T-helper 17 cell (primary cell): ENCODE measurements around the gene IGSF3. TPM values are rescaled to one million over a fixed set of nuclear protein-coding genes. Genes with fewer than 3 reads are reported as not detected.

Experiments
- ATAC-seq: fragments of 150-1000 bp; cut with Tn5 transposase; 2 replicates; pipeline ENCODE4 v1.10.0; 2021; ENCODE audit warnings: mild to moderate bottlenecking, moderate library complexity
- DNase-seq, 3 donors: peaks; one replicate each; pipeline versions ENCODE4 v3.0.0 to v3.0.0-alpha.2; 2020 to 2021
- H3K9me3 ChIP-seq: one replicate; pipeline ENCODE4 v1.7.0; 2013; ENCODE audit warnings: low read length, mild to moderate bottlenecking; ENCODE audit not compliant: control insufficient read depth, poor library complexity, severe bottlenecking
- H3K27ac Mint-ChIP-seq: one replicate; pipeline ENCODE4 v1.8.0; 2022; ENCODE audit warnings: mild to moderate bottlenecking, moderate library complexity, mixed read lengths
- H3K27me3 Mint-ChIP-seq: one replicate; pipeline ENCODE4 v1.8.0; 2022; ENCODE audit warnings: mixed read lengths
- H3K36me3 Mint-ChIP-seq: one replicate; pipeline ENCODE4 v1.8.0; 2022; ENCODE audit warnings: low read depth, mixed read lengths
- H3K4me1 Mint-ChIP-seq: one replicate; pipeline ENCODE4 v1.8.0; 2022; ENCODE audit warnings: mild to moderate bottlenecking, mixed read lengths
- H3K4me3 Mint-ChIP-seq: one replicate; pipeline ENCODE4 v1.8.0; 2022; ENCODE audit warnings: mild to moderate bottlenecking, moderate library complexity, mixed read lengths
- total RNA-seq, 4 donors: library from RNA in 2 of 4; stranded (reverse) in 2 of 4; gene quantifications; one replicate each; pipeline ENCODE4 v1.2.3 and lab custom pipeline; 2022 to 2026

Gene IGSF3
- total RNA-seq, 2 donors from 2014 or later, result 0.02 to 0.16 TPM

DNA sequence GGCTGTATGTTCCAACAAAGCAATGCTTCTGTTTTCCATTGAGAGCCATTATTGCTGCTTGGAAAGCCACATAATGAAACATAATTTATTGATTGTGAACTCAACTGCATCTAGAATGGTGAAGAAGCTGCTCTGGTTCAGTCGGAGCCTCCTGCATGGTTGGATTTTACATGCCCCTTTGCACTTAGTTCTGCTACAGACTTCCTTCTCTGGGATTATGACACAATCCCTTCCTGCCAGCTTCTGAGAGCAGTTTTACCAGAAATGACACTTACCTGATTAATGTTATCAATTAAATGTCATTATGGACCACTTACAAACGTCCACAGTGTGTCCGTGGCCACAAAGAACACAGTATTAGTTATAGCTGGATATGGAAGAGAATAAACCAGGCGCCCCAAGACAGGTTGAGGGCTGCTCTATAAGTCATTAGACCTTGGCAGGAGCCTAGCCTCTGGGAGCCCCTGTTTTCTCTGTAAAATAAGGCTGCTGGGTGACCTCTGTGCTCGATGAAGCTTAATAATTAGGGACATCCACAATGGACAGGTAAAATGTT, 89.7 kb downstream of the IGSF3 start:
- H3K4me3 Mint-ChIP-seq, result no peak overlapping the region
- ATAC-seq (no peak), DNase-seq (no peak)
- H3K36me3 Mint-ChIP-seq, result no peaks in the 10 kb centered on the region
- H3K27ac Mint-ChIP-seq, result no peak overlapping the region
- peaks cover 14% of the 10 kb centered on the region for H3K4me1 Mint-ChIP-seq
- peaks cover 17% of the 10 kb centered on the region for H3K27me3 Mint-ChIP-seq
- H3K9me3 ChIP-seq, result no peaks in the 10 kb centered on the region

DNA sequence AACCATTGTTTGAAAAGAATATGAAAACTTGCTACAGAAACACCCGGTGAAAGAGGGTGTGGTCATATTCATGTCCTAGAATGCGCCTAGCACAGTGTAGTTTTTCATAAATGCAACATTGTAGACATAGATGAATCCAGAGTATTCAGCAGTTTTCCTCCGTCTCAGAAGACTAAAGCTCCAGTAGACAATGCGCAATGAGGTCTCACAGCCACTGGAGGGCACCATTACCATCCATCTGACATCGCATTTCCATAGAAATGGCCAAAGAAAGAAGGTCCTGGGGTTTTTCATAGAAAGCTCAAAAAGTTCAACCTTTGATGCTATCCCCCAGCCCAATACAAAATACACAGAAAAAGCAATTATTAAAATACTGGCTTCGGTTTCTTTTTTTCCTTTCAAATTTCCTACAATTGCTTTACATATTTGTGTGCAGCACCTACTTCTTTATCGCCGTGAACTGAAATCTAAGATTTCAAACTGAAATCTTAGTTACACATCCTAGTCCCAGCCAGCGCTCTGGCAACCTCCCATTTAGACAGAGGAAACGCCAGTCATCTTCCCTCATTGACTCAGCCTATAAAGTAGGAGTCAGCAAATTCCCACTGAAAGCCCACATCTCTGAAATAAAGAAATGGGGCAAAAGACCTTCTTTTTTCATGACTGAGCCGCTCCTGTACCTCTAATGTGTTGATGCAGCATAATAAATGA, 92.8 kb downstream of the IGSF3 start:
- Mint-ChIP-seq H3K4me3 (no peak overlapping the region), H3K4me1 (peaks cover 28% of the 10 kb centered on the region), H3K36me3 (no peaks in the 10 kb centered on the region), H3K27me3 (peaks cover 17% of the 10 kb centered on the region), H3K27ac (no peak overlapping the region)
- H3K9me3 ChIP-seq, result no peaks in the 10 kb centered on the region
- DNase-seq (peak in 1 of 3 donors; percentile 40), ATAC-seq (no peak)

DNA sequence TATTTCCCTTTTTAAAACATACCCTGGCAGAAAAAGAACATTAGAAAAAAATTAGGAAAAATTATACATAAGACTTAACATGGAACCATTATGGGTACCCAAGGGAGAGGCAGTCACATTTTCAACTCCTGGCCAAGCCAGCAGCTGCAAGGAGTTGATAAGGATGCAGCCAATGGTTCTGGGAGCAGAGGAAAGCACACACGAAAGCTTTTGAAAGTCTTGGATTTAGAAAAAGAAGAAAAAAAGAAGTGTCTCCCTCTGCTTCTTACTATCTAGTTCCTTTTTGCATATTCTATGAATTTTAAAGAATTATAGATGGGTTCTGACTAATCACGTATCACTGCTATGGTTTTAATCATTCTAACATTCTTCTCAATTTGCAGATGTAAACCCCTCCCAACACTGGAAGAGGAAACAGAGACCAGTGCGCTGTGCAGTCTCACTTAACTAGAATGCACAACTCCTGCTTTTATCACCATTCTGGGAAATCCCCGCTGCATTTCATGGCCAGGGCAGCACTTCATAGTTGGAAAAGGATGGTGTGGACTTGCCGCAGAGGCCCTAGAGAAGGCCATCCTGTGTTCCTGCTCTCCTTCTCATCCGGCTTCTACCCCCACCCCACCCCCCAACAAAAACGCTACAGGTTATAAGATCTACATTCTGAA, 94.0 kb downstream of the IGSF3 start:
- H3K27me3 Mint-ChIP-seq, result peaks cover 17% of the 10 kb centered on the region
- no peak overlapping the region for H3K4me3 Mint-ChIP-seq
- H3K36me3 Mint-ChIP-seq, result no peaks in the 10 kb centered on the region
- H3K4me1 Mint-ChIP-seq, result peaks cover 37% of the 10 kb centered on the region
- peak overlapping the region; percentile 32 for H3K27ac Mint-ChIP-seq
- ATAC-seq (no peak), DNase-seq (no peak)
- no peaks in the 10 kb centered on the region for H3K9me3 ChIP-seq

DNA sequence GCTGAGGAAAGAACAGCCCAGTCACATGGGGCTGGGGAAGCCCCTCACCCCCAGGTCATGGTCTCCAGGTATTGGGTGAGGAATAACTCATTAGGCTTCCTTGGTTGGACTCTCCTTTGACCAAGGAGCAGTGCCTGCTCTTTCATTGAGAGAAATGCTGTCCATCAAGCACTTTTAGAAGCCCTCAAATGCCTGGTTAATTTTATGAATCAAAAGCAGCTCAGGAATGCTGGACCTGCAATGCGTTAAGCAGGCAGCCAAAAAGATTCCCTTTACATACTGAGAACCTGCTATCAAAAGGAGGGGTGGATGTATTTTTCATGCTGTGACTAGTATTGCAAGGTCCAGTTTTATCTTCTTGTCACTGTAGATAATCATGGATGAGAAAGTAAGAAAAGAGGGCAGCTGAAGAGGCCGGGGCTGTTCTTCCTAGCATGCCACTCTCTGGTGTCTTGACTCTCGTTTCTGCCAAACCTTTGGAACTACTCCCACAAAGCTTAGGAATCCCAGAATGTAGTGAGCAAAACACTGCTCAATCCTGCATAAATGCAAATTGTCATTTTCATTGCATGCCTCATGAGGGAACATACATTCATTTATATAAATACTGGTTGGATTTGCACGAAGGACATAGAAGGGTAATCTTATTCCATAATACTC, 94.6 kb downstream of the IGSF3 start:
- H3K4me1 Mint-ChIP-seq, result peaks cover 44% of the 10 kb centered on the region
- no peaks in the 10 kb centered on the region for H3K36me3 Mint-ChIP-seq
- no peak overlapping the region for H3K27ac Mint-ChIP-seq
- DNase-seq (no peak), ATAC-seq (no peak)
- no peaks in the 10 kb centered on the region for H3K9me3 ChIP-seq
- H3K4me3 Mint-ChIP-seq, result no peak overlapping the region
- H3K27me3 Mint-ChIP-seq, result peaks cover 17% of the 10 kb centered on the region

DNA sequence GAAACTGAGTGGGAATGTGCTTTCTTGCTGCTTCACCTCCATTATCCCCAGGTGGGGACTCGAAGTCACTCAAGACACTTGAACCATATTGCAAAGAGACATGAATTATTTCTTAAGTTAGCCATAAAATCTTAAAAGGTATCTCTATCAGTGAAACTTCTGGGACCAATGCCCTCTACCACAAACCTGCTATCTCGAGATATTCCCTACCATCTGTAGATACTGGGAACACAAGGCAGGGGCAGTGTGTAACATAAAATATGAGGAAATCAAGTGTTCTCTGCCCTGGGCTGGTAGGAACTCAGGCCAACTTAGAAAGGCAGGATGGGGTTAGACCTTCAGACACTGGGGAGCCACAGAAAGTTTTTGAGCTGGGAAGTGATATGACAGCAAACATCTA, 95.4 kb downstream of the IGSF3 start:
- Mint-ChIP-seq H3K27ac (peak overlapping the region; percentile 99), H3K4me1 (peaks cover 45% of the 10 kb centered on the region), H3K36me3 (no peaks in the 10 kb centered on the region), H3K27me3 (peaks cover 9% of the 10 kb centered on the region), H3K4me3 (peak overlapping the region; percentile 99)
- no peak for DNase-seq
- H3K9me3 ChIP-seq, result no peaks in the 10 kb centered on the region
- ATAC-seq, result no peak

DNA sequence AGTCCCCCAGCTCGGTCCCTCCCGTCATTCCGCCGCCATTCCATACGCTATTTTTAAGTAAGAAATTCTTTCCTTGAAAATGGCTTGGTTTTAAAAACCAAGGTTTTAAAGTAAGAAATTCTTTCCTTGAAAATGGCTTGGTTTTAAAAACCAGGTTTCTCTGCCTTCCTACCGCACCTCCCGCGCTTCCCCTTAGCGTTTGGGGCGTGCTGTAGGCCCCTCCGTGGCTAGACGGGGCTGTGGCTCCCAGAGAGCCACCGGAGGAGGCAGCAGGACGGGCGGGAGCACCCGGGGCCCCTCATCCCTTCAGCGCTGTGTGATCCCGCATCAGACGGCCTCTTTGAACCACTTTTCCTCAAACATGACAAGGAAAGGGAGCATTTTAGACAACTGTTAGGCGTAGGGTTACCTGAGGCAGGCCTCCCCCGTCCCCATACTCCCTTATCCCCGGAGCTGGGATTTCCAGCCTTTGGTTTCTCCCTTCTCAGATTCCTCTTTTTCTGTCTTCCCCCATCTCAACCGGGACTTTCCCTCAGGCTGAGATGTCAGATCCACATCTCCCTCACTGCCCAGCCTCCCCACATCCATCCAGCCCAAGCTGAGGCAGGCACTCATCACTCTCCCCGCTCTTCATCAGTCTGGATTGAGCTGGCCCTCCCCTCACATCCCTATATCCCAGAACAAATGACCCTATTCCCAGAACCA, 96.2 kb downstream of the IGSF3 start:
- no peaks in the 10 kb centered on the region for H3K9me3 ChIP-seq
- peaks cover 49% of the 10 kb centered on the region for H3K4me1 Mint-ChIP-seq
- DNase-seq, result no peak
- peaks cover 2% of the 10 kb centered on the region for H3K27me3 Mint-ChIP-seq
- H3K4me3 Mint-ChIP-seq, result peak overlapping the region; percentile 99
- H3K36me3 Mint-ChIP-seq, result no peaks in the 10 kb centered on the region
- H3K27ac Mint-ChIP-seq, result peak overlapping the region; percentile 99
- ATAC-seq, result no peak

DNA sequence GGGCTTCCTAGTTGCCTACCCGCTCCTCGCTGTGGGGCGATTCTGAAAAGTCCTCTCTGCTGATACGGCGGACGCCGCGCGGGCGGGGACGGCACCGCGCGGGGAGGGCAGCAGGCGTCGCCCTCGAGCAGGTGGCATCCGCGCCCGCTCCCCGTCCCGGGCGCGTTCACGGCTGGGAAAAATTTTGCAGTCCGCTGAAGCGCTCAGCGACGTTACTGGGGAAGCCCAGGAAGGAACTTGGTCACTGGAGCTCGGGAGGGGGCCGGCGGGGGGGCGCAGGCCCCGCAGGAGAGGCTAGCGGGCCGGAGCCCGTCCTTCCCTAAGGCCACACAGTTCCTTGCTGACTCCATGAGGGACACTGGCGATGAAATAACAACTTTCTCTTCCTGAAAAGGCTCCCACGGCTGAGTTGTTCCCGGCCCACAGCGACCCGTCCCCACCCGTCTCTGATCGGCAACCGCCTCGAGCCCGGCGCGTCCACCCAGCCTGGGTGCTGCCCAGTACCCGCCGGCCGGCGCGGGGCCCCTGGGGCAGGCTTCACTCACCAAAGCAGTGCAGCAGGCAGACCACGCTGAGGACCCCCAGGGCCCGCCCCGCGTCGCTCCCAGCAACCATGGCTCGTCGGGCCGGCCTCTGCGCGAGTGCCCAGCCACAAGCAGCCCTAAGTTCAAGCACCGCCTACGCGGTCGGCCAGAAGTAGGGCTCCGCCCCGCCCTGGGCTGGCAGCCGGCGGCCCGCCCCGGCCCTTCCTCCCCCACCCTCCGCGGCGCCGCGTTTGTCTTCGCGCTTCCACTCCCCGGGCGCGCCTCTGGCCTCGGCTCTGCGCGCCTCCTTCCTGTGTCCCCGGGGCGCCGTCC, 96.9 kb downstream of the IGSF3 start, which contains the start of gene CD58:
Gene CD58, minus strand, starts transcription at position 669 of the 857 bp plus-strand sequence. Its CDS starts 54 bp downstream, at position 615.
- peak; percentile 71 to 78 (median 78) for DNase-seq
- peak within 1 kb of the TSS; percentile 99 for H3K27ac Mint-ChIP-seq
- no peaks in the 10 kb centered on the region for H3K36me3 Mint-ChIP-seq
- H3K9me3 ChIP-seq, result no peaks in the 10 kb centered on the region
- H3K4me3 Mint-ChIP-seq, result peak within 1 kb of the TSS; percentile 99
- H3K27me3 Mint-ChIP-seq, result no peaks in the 10 kb centered on the region
- peak; percentile 82 for ATAC-seq
- peaks cover 54% of the 10 kb centered on the region for H3K4me1 Mint-ChIP-seq

DNA sequence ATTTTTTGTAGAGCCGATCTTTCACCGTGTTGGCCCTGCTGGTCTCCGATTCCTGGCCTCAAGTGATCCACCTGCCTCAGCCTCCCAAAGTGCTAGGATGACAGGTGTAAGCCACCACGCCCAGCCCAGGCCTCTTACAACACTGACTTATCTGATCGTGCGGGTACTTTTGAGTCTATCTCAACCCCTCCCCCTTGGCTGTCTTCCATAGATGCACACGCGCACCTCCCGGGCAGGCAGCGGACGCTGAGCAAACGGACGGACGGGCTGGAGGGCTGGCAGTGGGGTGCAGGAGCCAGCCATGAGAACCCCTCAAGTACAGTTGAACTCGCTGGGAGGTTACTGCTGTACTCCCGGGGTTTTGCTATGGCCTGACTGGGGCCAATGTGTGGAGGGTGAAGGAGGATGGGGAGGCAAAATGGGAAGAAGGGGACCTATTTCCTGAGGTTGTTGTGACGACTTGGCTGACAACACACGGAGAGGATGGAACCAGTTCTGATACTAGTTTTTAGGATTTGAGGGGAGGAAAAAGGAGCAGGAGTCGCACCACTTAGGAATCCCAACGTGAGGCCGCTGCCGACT, 97.7 kb downstream of the IGSF3 start:
- H3K27ac Mint-ChIP-seq, result peak overlapping the region; percentile 99
- DNase-seq (peak; percentile 39 to 50 (median 41)), ATAC-seq (peak; percentile 61)

DNA sequence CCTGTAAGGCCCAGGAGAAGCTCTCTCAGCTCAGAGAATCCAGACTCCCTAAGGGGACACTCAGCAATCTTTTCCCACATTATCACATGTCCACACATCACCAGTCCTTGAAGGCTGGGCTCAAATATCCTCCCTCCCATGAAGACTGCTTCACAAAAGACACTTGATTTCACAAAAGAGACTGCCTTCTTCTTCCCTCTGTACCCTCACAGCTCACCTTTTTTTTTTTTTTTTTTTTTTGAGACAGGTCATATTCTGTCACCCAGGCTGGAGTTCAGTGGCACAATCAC, 98.2 kb downstream of the IGSF3 start:
- peak overlapping the region; percentile 99 for H3K27ac Mint-ChIP-seq
- peaks cover 5% of the 10 kb centered on the region for H3K36me3 Mint-ChIP-seq
- no peaks in the 10 kb centered on the region for H3K27me3 Mint-ChIP-seq
- peaks cover 54% of the 10 kb centered on the region for H3K4me1 Mint-ChIP-seq
- peak overlapping the region; percentile 99 for H3K4me3 Mint-ChIP-seq
- H3K9me3 ChIP-seq, result no peaks in the 10 kb centered on the region
- DNase-seq (no peak), ATAC-seq (no peak)

More for the DNA sequence above, 97.7 kb downstream of the IGSF3 start:
- no peaks in the 10 kb centered on the region for H3K9me3 ChIP-seq
- Mint-ChIP-seq H3K4me1 (peaks cover 57% of the 10 kb centered on the region), H3K27me3 (no peaks in the 10 kb centered on the region), H3K36me3 (peaks cover 4% of the 10 kb centered on the region), H3K4me3 (peak overlapping the region; percentile 99)

DNA sequence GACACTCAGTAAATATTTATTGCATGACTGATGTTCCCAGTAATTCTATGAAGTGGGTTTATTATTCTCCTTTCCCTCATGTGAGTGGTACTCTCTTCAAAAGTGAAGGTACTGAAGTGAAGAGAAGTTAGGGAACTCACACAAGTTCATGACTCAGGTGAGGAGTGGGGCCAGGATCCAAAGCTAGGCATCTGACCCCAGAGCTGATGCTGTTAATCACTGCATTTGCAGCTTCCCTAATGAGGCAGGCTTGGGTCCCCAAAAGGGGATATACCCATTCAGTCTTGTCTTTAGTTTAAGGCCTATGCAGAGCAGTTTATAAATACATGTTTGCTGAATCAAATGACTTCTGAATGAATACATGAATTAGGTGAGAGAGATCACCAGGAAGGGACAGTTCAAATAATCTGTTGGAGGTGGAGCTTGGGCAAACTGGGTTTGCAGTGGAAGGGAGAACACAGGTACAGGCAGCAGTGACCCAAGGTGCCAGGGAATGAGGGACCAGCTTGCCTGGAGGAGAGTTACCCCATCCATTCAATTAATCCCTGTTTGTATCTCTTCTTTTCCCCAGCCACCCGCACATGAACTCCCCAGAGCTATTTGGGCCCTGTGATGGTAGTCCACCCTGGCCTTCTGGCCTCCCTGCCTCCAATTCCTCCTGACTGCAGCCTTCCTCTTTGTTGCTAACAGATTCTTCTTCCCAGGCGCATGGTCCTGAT, 98.7 kb downstream of the IGSF3 start:
- Mint-ChIP-seq H3K4me1 (peaks cover 52% of the 10 kb centered on the region), H3K4me3 (peak overlapping the region; percentile 99), H3K27me3 (no peaks in the 10 kb centered on the region), H3K36me3 (peaks cover 5% of the 10 kb centered on the region), H3K27ac (peak overlapping the region; percentile 99)
- no peaks in the 10 kb centered on the region for H3K9me3 ChIP-seq
- DNase-seq (no peak), ATAC-seq (no peak)

DNA sequence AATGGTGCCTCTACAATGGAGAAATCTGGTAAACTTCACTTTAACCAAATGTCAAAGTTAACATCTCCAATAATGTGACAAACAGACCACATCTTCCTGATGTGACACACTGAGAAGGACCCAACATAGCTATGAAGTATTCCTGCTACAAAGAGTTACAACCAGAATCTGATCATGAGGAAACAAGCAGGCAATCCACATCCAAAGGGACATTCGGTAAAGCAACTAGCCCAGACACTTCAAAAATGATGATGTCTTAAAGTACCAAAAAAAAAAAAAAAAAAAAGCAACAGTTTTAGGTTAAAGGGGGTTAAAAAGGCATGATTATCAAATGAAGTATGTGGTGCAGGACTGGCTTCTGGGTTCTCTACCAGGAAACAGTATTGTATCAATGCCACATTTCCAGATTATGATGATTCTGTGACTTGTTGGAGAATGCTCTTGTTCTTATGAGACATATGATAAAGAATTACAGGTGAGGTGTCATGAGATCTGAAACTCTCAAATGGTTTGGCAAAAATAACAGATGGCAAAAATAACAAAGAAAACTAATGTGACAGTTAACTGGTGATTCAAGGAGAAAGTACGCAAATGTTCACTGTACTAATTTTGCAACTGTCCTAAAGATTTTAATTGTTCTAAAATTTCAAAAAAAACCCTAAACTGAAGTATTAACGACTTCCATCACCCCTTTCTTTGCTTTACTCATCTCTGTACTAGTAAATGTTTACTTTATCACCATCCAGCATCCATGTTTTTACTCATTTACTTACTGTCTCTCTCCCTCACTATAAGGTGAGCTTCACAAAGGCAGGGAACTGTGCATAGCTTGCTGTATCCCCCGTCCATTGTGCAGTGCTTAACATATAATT, 99.5 kb downstream of the IGSF3 start:
- no peaks in the 10 kb centered on the region for H3K9me3 ChIP-seq
- H3K4me1 Mint-ChIP-seq, result peaks cover 52% of the 10 kb centered on the region
- peaks cover 5% of the 10 kb centered on the region for H3K36me3 Mint-ChIP-seq
- ATAC-seq (no peak), DNase-seq (no peak)
- no peaks in the 10 kb centered on the region for H3K27me3 Mint-ChIP-seq
- peak overlapping the region; percentile 99 for H3K27ac Mint-ChIP-seq
- peak overlapping the region; percentile 99 for H3K4me3 Mint-ChIP-seq
